HL-60 (cell line): ENCODE measurements around the gene VWA1.
"Not testable (repeated sequence)": the region's sequence is repeated elsewhere in the genome, so short reads cannot be mapped to it uniquely, and the experiment has no call there.

Source experiments
- DNase-seq, 2 experiments: peaks; one replicate each; pipeline ENCODE4 v3.0.0-alpha.2; 2010 to 2020; ENCODE audit warnings: low read depth in 1 of 2, low spot score in 1 of 2
- H3K27ac ChIP-seq: fragments of 250-450 bp; sonication (Bioruptor Pico); replicated peaks from 2 replicates; pipeline ENCODE4 v1.5.1; 2020; ENCODE audit warnings: mild to moderate bottlenecking, moderate library complexity
- H3K27me3 ChIP-seq: fragments of 250-450 bp; sonication (Bioruptor Pico); 2 replicates; pipeline ENCODE4 v1.5.1; 2021; ENCODE audit warnings: mild to moderate bottlenecking, moderate library complexity; ENCODE audit not compliant: insufficient read depth, poor library complexity, severe bottlenecking
- H3K4me3 ChIP-seq: replicated peaks from 2 replicates; pipeline ENCODE4 v1.5.1; 2011; ENCODE audit warnings: mild to moderate bottlenecking, control low read depth, low read length; ENCODE audit not compliant: insufficient read depth
- CTCF ChIP-seq: IDR thresholded peaks from one replicate; pipeline ENCODE4 v1.5.1; 2011; ENCODE audit warnings: low read length, control low read depth, inconsistent platforms; ENCODE audit not compliant: insufficient read depth
- GABPA ChIP-seq: IDR thresholded peaks from 2 replicates; pipeline ENCODE4 v1.6.1; 2012; ENCODE audit warnings: low read depth
- POLR2AphosphoS5 ChIP-seq: IDR thresholded peaks from 2 replicates; pipeline ENCODE4 v1.6.1; 2012; ENCODE audit warnings: low read depth
- REST ChIP-seq: IDR thresholded peaks from 2 replicates; pipeline ENCODE4 v1.6.1; 2012; ENCODE audit warnings: low read depth; ENCODE audit not compliant: insufficient replicate concordance
- SPI1 ChIP-seq: IDR thresholded peaks from 2 replicates; pipeline ENCODE4 v1.6.1; 2012; ENCODE audit warnings: low read depth, mild to moderate bottlenecking, borderline replicate concordance

VWA1 gene

DNA sequence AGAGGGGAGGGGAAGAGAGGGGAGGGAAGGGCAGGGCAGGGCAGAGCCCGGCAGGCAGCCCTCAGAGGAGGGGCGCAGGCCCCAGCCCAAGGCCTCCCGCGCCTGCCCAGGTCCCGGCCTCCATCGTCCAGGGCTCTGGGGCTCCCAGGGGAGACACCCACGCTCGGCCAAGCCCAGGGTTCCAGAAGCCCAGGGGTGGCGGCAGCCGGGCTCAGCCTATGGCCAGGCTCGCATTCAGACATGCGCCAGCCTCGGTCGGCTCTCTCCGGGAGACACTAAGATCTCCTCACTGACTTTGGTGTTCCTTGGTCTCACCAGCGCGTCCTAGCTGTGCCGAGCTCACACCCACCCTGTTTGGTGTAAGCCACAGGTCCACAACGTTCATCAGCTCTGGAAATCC, 7.3 kb upstream of the VWA1 start:
- no peak overlapping the region for H3K27ac ChIP-seq
- H3K27me3 ChIP-seq, result peaks cover 28% of the 10 kb centered on the region
- no peak for DNase-seq
- H3K4me3 ChIP-seq, result no peak overlapping the region
- TF ChIP-seq POLR2AphosphoS5 (no peak), SPI1 (no peak), REST (no peak), CTCF (no peak), GABPA (no peak)

- H3K4me3 ChIP-seq, DNase-seq, H3K27ac ChIP-seq: not testable (repeated sequence)
- peaks cover 28% of the 10 kb centered on the region for H3K27me3 ChIP-seq
These were observed 6.5 kb upstream of the VWA1 start for GRCh38 chr1:1428967-1429366.

DNA sequence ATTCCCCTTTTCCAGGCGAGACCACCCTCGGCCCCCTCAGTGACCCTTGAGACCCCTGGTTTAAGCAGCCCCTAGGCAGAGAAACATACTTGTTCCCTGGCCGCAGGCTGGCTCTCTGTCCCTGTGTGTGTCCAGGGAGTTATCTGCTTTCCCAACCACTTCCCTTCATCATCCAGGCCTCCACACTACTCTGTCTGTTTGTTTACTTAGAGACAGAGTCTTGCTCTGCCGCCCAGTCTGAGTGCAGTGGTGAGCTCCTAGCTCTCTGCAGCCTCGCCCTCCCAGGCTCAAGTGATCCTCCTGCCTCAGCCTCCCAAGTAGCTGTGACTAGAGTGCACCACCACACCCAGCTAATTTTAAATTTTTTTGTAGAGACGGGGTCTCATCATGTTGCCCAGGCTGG, 5.8 kb upstream of the VWA1 start:
- Histone ChIP-seq H3K27ac (no peak overlapping the region), H3K4me3 (no peak overlapping the region), H3K27me3 (peaks cover 28% of the 10 kb centered on the region)
- TF ChIP-seq REST, result no peak
- no peak for TF ChIP-seq GABPA
- TF ChIP-seq POLR2AphosphoS5, result no peak
- TF ChIP-seq CTCF, result no peak
- DNase-seq, result no peak

DNA sequence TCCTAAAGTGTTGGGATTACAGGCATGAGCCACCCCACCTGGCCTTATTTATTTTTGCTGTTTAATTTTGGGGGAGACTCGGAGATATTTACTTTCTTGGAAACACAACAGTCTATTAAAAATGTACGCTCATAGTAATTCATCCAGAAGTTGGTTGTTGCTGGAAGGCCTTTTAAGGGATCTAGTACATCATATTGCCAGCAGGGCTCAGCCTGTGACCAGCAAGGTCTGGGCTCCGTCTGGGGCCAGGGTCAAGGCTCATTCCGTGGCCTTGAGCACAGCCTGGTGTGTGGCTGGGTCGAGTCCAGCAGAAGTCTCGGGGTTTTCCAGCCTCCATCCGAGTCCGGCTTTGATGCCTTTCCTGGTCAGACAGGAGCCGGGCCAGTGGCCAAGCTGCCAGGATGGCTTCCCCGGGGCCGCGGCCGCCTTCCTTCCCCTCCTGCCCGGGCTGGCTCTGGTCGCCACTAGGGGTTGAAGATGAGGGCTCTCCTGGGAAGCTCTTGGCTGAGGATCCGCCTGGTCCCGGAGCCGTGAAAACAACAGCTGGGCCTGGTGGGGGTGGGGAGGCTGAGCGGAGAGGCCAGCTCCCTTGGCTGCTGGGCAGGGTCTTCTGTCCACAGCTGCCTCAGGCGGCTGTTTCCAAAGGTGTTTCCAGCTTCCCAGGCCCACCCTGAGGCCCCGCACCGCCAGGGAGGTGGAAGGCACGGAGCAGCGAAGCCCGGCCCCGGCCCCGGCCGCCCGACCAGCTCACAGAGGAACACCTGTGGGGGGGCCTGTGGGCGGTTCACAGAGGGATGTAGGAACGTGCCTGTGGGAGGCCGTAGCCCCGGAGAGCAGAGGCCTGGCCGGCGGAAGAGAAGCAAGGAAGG, 5.1 kb upstream of the VWA1 start:
- DNase-seq, result no peak
- H3K4me3 ChIP-seq, result no peak overlapping the region

More for the DNA sequence above, 5.1 kb upstream of the VWA1 start:
- Histone ChIP-seq H3K27me3 (peaks cover 34% of the 10 kb centered on the region), H3K27ac (no peak overlapping the region)
- TF ChIP-seq REST, result no peak
- TF ChIP-seq CTCF, result no peak
- no peak for TF ChIP-seq POLR2AphosphoS5
- TF ChIP-seq SPI1, result no peak
- no peak for TF ChIP-seq GABPA
